ENCODE data around the gene IFT81.

DNA sequence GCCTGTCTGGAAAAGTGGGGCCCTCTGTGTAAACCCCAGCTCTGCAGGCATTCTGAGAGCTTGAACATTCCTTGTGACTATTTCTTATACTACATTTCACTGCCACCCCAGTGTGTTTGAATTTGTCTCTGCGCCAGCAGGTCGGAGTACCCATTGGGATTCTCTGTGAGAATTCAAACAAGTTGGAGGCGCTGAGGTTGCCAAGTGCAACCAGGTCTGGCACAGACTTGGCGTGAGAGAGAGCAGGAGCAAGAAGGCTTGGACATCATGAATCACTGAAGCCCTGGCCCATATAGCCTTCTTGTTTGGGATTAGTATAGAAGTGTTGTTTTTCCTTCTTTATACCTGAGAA is 123.9 kb downstream of the IFT81 start:
- TF ChIP-seq CTCF (IDR thresholded peaks at IDR 0.05) (no peak), POLR2A (IDR thresholded peaks at IDR 0.05) (no peak)

Measured in uterus (tissue), 2 donors.